K562 (cell line): ENCODE measurements around the gene NCOA6. TPM values are rescaled to one million over a fixed set of nuclear protein-coding genes. Genes with fewer than 3 reads are reported as not detected.
A peak's percentile ranks its signal among the peaks of the same experiment; 100 is the strongest.

ENCODE experiments used
- ARID2 ChIP-seq: fragments of 450-650 bp; IDR thresholded peaks from 2 replicates; pipeline ENCODE4 v1.6.1; 2017; ENCODE audit warnings: antibody characterized with exemption, mild to moderate bottlenecking
- BRD9 ChIP-seq: fragments of 450-650 bp; IDR thresholded peaks from 2 replicates; pipeline ENCODE4 v1.6.1; 2018; ENCODE audit warnings: low read depth; ENCODE audit not compliant: partially characterized antibody
- CXXC5 ChIP-seq: fragments of 250-450 bp; sonication (Bioruptor Pico); IDR thresholded peaks from 2 replicates; pipeline ENCODE4 v1.8.0; 2022; ENCODE audit warnings: inconsistent platforms, mild to moderate bottlenecking, moderate library complexity
- E2F3 ChIP-seq: fragments of 250-450 bp; sonication (Bioruptor Pico); IDR thresholded peaks from 2 replicates; pipeline ENCODE4 v1.4.0; 2020; ENCODE audit warnings: mild to moderate bottlenecking
- KDM2B ChIP-seq: fragments of 250-450 bp; sonication (Bioruptor Pico); IDR thresholded peaks from 2 replicates; pipeline ENCODE4 v1.8.0; 2021; ENCODE audit warnings: mild to moderate bottlenecking, moderate library complexity
- LEF1 ChIP-seq: fragments of 450-650 bp; IDR thresholded peaks from 2 replicates; pipeline ENCODE4 v1.6.1; 2016; ENCODE audit warnings: mild to moderate bottlenecking
- NCOA2 ChIP-seq, 2 experiments: fragments of 450-650 bp; IDR thresholded peaks; 2 replicates each; pipeline ENCODE4 v1.6.1; 2018; ENCODE audit warnings: mild to moderate bottlenecking in 2 of 2, moderate library complexity in 1 of 2; ENCODE audit not compliant: partially characterized antibody in 2 of 2
- NCOR1 ChIP-seq: fragments of 450-650 bp; IDR thresholded peaks from 2 replicates; pipeline ENCODE4 v1.6.1; 2016; ENCODE audit warnings: mild to moderate bottlenecking, moderate library complexity
- SREBF1 ChIP-seq: fragments of 150-350 bp; IDR thresholded peaks from 2 replicates; pipeline ENCODE4 v1.6.1; 2014; ENCODE audit warnings: antibody characterized with exemption, low read depth, low read length, borderline replicate concordance
- ZBED1 ChIP-seq: IDR thresholded peaks from 2 replicates; pipeline ENCODE4 v1.6.1; 2014
- ZNF140 ChIP-seq: fragments of 250-450 bp; sonication (Bioruptor Pico); IDR thresholded peaks from 2 replicates; pipeline ENCODE4 v1.8.0; 2021; ENCODE audit warnings: moderate library complexity, mild to moderate bottlenecking, inconsistent platforms
- ZNF561 ChIP-seq: fragments of 450-650 bp; formaldehyde crosslinking; conservative IDR thresholded peaks from 2 replicates; pipeline ENCODE4 v1.4.0; 2020; ENCODE audit warnings: mild to moderate bottlenecking, moderate library complexity
- polyA plus RNA-seq, 8 experiments: library from polyadenylated mRNA; depleted of rRNA in 4 of 8; stranded (reverse) in 5 of 8; unstranded in 3 of 8; fragments of >200 nt; fragmentation: Nextera tagmentation in 2 of 8; fragmentation: Illumina TruSeq in 1 of 8; extraction: Ambion mirVana in 2 of 8; extraction: Trizol in 1 of 8; gene quantifications; 2 replicates each; pipeline versions ENCODE4 v1.2.1 to v1.2.3, GENCODE V29; 2011 to 2014; ENCODE audit warnings: inconsistent platforms in 1 of 8, missing spikeins in 1 of 8
- total RNA-seq, 7 experiments: library from RNA; depleted of rRNA in 6 of 7; stranded (reverse); fragments of >200 nt in 6 of 7; fragmentation: Illumina TruSeq in 2 of 7; extraction: Trizol in 2 of 7; gene quantifications; 2 replicates each; pipeline versions ENCODE4 v1.2.1 to v1.2.3, GENCODE V29; 2011 to 2021; ENCODE audit warnings: low replicate concordance in 1 of 7
- TF ChIP-seq, protein P1 (sequence below): fragments of 250-450 bp; sonication (Bioruptor Pico); IDR thresholded peaks from 2 replicates; pipeline ENCODE4 v1.8.0; 2021; ENCODE audit warnings: borderline replicate concordance, mild to moderate bottlenecking, moderate library complexity; ENCODE audit not compliant: poor library complexity, severe bottlenecking
- TF ChIP-seq, protein P2 (sequence below): sonication (generic); formaldehyde crosslinking; IDR thresholded peaks from 2 replicates; pipeline ENCODE4 v1.8.0; 2023; ENCODE audit warnings: missing genetic modification reagents, mild to moderate bottlenecking, borderline replicate concordance
- TF ChIP-seq, protein P3 (sequence below), 2 experiments: fragments of 450-650 bp in 1 of 2; sonication (generic) in 1 of 2; formaldehyde crosslinking in 1 of 2; IDR thresholded peaks in 1 of 2; conservative IDR thresholded peaks in 1 of 2; 2 replicates each; pipeline versions ENCODE4 v1.6.1 to v1.8.1; 2016 to 2023; ENCODE audit warnings: mild to moderate bottlenecking in 2 of 2, moderate library complexity in 2 of 2, inconsistent platforms in 1 of 2, missing genetic modification reagents in 1 of 2
- TF ChIP-seq, protein P4 (sequence below): fragments of 450-650 bp; formaldehyde crosslinking; IDR thresholded peaks from 2 replicates; pipeline ENCODE4 v1.4.0; 2020; ENCODE audit warnings: mild to moderate bottlenecking
- TF ChIP-seq, protein P5 (sequence below): fragments of 200-800 bp; sonication (Bioruptor generic); IDR thresholded peaks from 2 replicates; pipeline ENCODE4 v1.6.1; 2017; ENCODE audit warnings: missing genetic modification characterization, missing compliant biosample characterization

NCOA6 gene
- total and polyA plus RNA-seq, 9 of the 15 experiments (the other 6 are each of a cell fraction or from before 2014, with no cell fraction given) = 6.1 to 25.0 (median 9.5) TPM

DNA sequence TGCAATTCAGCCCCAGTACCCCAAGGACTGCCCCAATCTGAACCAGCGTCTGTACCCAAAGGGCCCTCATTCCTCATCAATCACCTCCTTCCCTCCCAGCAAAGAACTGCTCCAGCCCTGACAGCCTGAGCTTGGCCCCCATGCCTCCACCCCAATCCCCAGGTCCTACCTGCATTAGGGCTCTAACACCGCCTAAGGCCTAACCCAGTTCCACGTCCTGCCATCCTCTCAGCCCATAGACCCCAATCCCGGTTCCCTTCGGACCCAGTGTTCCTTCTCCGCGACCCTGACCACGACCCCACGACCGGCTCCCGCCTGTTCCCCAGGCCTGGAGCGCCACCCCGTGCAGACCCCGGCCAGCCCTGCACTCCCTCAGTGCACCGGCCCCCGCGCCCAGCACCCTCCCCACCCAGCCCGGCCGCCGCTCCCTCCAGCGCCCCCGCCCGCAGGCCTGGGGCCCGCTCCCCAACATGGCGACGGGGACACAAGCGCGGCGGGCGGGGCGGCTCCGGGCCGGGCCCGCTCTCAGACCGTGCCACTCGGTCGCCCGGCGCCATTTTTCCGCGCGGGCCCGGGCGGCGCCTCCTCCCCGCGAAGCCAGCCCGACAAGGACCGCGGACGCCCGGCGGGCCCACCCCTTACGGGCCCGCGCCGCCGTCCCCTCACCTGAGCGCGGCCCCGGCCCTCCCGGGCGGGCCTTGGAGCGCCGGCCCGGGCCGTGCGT is 483 bp downstream of the NCOA6 start (continued):
- TF ChIP-seq, protein P1, sequence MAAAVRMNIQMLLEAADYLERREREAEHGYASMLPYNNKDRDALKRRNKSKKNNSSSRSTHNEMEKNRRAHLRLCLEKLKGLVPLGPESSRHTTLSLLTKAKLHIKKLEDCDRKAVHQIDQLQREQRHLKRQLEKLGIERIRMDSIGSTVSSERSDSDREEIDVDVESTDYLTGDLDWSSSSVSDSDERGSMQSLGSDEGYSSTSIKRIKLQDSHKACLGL = no peak
- TF ChIP-seq SREBF1 (no peak), NCOA2 (IDR thresholded peaks at IDR 0.05; ENCODE audit: partially characterized antibody in 2 of 2) (no peak), E2F3 (CRISPR knock-in tag) (no peak), NCOR1 (no peak), BRD9 (no peak), LEF1 (no peak), ARID2 (no peak), ZNF561 (CRISPR knock-in tag) (no peak), CXXC5 (CRISPR knock-in tag) (0 out of 2 replicates have a peak, but pooled peaks have one; percentile 66), KDM2B (no peak), ZBED1 (no peak), ZNF140 (no peak)
- TF ChIP-seq, protein P2, sequence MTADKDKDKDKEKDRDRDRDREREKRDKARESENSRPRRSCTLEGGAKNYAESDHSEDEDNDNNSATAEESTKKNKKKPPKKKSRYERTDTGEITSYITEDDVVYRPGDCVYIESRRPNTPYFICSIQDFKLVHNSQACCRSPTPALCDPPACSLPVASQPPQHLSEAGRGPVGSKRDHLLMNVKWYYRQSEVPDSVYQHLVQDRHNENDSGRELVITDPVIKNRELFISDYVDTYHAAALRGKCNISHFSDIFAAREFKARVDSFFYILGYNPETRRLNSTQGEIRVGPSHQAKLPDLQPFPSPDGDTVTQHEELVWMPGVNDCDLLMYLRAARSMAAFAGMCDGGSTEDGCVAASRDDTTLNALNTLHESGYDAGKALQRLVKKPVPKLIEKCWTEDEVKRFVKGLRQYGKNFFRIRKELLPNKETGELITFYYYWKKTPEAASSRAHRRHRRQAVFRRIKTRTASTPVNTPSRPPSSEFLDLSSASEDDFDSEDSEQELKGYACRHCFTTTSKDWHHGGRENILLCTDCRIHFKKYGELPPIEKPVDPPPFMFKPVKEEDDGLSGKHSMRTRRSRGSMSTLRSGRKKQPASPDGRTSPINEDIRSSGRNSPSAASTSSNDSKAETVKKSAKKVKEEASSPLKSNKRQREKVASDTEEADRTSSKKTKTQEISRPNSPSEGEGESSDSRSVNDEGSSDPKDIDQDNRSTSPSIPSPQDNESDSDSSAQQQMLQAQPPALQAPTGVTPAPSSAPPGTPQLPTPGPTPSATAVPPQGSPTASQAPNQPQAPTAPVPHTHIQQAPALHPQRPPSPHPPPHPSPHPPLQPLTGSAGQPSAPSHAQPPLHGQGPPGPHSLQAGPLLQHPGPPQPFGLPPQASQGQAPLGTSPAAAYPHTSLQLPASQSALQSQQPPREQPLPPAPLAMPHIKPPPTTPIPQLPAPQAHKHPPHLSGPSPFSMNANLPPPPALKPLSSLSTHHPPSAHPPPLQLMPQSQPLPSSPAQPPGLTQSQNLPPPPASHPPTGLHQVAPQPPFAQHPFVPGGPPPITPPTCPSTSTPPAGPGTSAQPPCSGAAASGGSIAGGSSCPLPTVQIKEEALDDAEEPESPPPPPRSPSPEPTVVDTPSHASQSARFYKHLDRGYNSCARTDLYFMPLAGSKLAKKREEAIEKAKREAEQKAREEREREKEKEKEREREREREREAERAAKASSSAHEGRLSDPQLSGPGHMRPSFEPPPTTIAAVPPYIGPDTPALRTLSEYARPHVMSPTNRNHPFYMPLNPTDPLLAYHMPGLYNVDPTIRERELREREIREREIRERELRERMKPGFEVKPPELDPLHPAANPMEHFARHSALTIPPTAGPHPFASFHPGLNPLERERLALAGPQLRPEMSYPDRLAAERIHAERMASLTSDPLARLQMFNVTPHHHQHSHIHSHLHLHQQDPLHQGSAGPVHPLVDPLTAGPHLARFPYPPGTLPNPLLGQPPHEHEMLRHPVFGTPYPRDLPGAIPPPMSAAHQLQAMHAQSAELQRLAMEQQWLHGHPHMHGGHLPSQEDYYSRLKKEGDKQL (CRISPR knock-in tag) = no peak
- TF ChIP-seq, protein P3, sequence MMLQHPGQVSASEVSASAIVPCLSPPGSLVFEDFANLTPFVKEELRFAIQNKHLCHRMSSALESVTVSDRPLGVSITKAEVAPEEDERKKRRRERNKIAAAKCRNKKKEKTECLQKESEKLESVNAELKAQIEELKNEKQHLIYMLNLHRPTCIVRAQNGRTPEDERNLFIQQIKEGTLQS (IDR thresholded peaks at IDR 0.05) = no peak
- TF ChIP-seq, protein P3 (CRISPR knock-in tag; conservative IDR thresholded peaks at IDR 0.05) = no peak
- TF ChIP-seq, protein P4, sequence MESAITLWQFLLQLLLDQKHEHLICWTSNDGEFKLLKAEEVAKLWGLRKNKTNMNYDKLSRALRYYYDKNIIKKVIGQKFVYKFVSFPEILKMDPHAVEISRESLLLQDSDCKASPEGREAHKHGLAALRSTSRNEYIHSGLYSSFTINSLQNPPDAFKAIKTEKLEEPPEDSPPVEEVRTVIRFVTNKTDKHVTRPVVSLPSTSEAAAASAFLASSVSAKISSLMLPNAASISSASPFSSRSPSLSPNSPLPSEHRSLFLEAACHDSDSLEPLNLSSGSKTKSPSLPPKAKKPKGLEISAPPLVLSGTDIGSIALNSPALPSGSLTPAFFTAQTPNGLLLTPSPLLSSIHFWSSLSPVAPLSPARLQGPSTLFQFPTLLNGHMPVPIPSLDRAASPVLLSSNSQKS (CRISPR knock-in tag) = no peak
- TF ChIP-seq, protein P5, sequence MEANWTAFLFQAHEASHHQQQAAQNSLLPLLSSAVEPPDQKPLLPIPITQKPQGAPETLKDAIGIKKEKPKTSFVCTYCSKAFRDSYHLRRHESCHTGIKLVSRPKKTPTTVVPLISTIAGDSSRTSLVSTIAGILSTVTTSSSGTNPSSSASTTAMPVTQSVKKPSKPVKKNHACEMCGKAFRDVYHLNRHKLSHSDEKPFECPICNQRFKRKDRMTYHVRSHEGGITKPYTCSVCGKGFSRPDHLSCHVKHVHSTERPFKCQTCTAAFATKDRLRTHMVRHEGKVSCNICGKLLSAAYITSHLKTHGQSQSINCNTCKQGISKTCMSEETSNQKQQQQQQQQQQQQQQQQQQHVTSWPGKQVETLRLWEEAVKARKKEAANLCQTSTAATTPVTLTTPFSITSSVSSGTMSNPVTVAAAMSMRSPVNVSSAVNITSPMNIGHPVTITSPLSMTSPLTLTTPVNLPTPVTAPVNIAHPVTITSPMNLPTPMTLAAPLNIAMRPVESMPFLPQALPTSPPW = no peak; the same call in 1 of the 2 replicates
